HepG2 (cell line): Measurements from ENCODE around the gene C3orf18. TPM values are rescaled to one million over a fixed set of nuclear protein-coding genes. Genes with fewer than 3 reads are reported as not detected.
A peak's percentile ranks its signal among the peaks of the same experiment; 100 is the strongest.

Experiments
- AKAP8 ChIP-seq: sonication (generic); formaldehyde crosslinking; IDR thresholded peaks from 2 replicates; pipeline ENCODE4 v1.5.1; 2020; ENCODE audit warnings: mild to moderate bottlenecking, missing genetic modification reagents
- ASH2L ChIP-seq: fragments of 300-600, 200-600 bp; sonication (generic); IDR thresholded peaks from 2 replicates; pipeline ENCODE4 v1.7.0; 2017; ENCODE audit warnings: low read depth, mild to moderate bottlenecking, moderate library complexity, mixed read lengths, low read length; ENCODE audit not compliant: insufficient read length
- DR1 ChIP-seq: sonication (generic); formaldehyde crosslinking; IDR thresholded peaks from 2 replicates; pipeline ENCODE4 v1.8.0; 2021; ENCODE audit warnings: mild to moderate bottlenecking, missing genetic modification reagents, inconsistent platforms
- GPN1 ChIP-seq: sonication (generic); formaldehyde crosslinking; IDR thresholded peaks from 2 replicates; pipeline ENCODE4 v1.5.1; 2020; ENCODE audit warnings: missing genetic modification reagents, borderline replicate concordance
- KAT7 ChIP-seq: IDR thresholded peaks from 2 replicates; pipeline ENCODE4 v1.6.1; 2018; ENCODE audit warnings: borderline replicate concordance, missing compliant biosample characterization
- KDM4B ChIP-seq: sonication (generic); formaldehyde crosslinking; IDR thresholded peaks from 2 replicates; pipeline ENCODE4 v1.4.0; 2020; ENCODE audit warnings: missing genetic modification reagents
- MBNL3 ChIP-seq: fragments of 250-450 bp; sonication (Bioruptor Pico); conservative IDR thresholded peaks from 2 replicates; pipeline ENCODE4 v1.8.0; 2022; ENCODE audit warnings: mild to moderate bottlenecking, inconsistent platforms
- MEIS1 ChIP-seq: sonication (generic); formaldehyde crosslinking; IDR thresholded peaks from 2 replicates; pipeline ENCODE4 v1.9.0; 2021; ENCODE audit warnings: mild to moderate bottlenecking, missing genetic modification reagents, moderate library complexity, borderline replicate concordance
- NFATC3 ChIP-seq: sonication (generic); formaldehyde crosslinking; IDR thresholded peaks from 2 replicates; pipeline ENCODE4 v1.5.1; 2020; ENCODE audit warnings: mild to moderate bottlenecking, missing genetic modification reagents
- NR2F6 ChIP-seq, 2 experiments: IDR thresholded peaks; 2 replicates each; pipeline ENCODE4 v1.6.1; 2016; ENCODE audit warnings: antibody characterized with exemption in 1 of 2, mild to moderate bottlenecking in 1 of 2
- NRL ChIP-seq: sonication (generic); formaldehyde crosslinking; IDR thresholded peaks from 2 replicates; pipeline ENCODE4 v1.5.0; 2020; ENCODE audit warnings: missing genetic modification reagents, mild to moderate bottlenecking, moderate library complexity, borderline replicate concordance
- SRSF4 ChIP-seq: fragments of 200-400 bp; formaldehyde crosslinking; IDR thresholded peaks from one replicate; pipeline ENCODE4 v1.6.1; 2018; ENCODE audit warnings: mild to moderate bottlenecking, low read depth, low read length, moderate library complexity; ENCODE audit not compliant: poor library complexity, severe bottlenecking
- ZFP36 ChIP-seq: fragments of 150-350 bp; IDR thresholded peaks from 2 replicates; pipeline ENCODE4 v1.6.1; 2018; ENCODE audit warnings: borderline replicate concordance, low read length, low read depth; ENCODE audit not compliant: partially characterized antibody
- ZNF30 ChIP-seq: sonication (generic); formaldehyde crosslinking; IDR thresholded peaks from 2 replicates; pipeline ENCODE4 v1.5.0; 2020; ENCODE audit warnings: mild to moderate bottlenecking, missing genetic modification reagents
- ZNF451 ChIP-seq: sonication (generic); formaldehyde crosslinking; IDR thresholded peaks from 2 replicates; pipeline ENCODE4 v1.5.0; 2020; ENCODE audit warnings: mild to moderate bottlenecking, missing genetic modification reagents
- ZNF549 ChIP-seq: sonication (generic); formaldehyde crosslinking; IDR thresholded peaks from 2 replicates; pipeline ENCODE4 v1.5.0; 2020; ENCODE audit warnings: missing genetic modification reagents
- ZNF589 ChIP-seq: sonication (generic); formaldehyde crosslinking; conservative IDR thresholded peaks from 2 replicates; pipeline ENCODE4 v1.8.0; 2022; ENCODE audit warnings: mild to moderate bottlenecking, moderate library complexity, missing genetic modification reagents
- ZNF672 ChIP-seq: sonication (generic); formaldehyde crosslinking; IDR thresholded peaks from 2 replicates; pipeline ENCODE4 v1.8.1; 2022; ENCODE audit warnings: missing genetic modification reagents
- ZNF703 ChIP-seq: sonication (generic); formaldehyde crosslinking; IDR thresholded peaks from 2 replicates; pipeline ENCODE4 v1.5.1; 2020; ENCODE audit warnings: missing genetic modification reagents, mild to moderate bottlenecking, moderate library complexity, borderline replicate concordance
- polyA plus RNA-seq, 8 experiments: library from polyadenylated mRNA; depleted of rRNA in 3 of 8; stranded (reverse) in 7 of 8; unstranded in 1 of 8; fragments of >200 nt; fragmentation: Illumina TruSeq in 4 of 8; extraction: Trizol in 4 of 8; gene quantifications; 2 replicates each; pipeline versions ENCODE4 v1.2.1 to v1.2.3, GENCODE V29; 2011 to 2016; ENCODE audit warnings: low read depth in 4 of 8, missing spikeins in 1 of 8, mixed read lengths in 1 of 8; ENCODE audit not compliant: insufficient read depth in 1 of 8
- total RNA-seq, 5 experiments: library from RNA; depleted of rRNA; stranded (reverse); fragments of >200 nt; fragmentation: Illumina TruSeq; extraction: Trizol; gene quantifications; 2 replicates each; pipeline ENCODE4 v1.2.3, GENCODE V29; 2016; ENCODE audit warnings: low read depth in 1 of 5
- TF ChIP-seq, protein P1 (sequence below): sonication (generic); formaldehyde crosslinking; IDR thresholded peaks from 2 replicates; pipeline ENCODE4 v1.5.0; 2020; ENCODE audit warnings: missing genetic modification reagents, mild to moderate bottlenecking, borderline replicate concordance
- TF ChIP-seq, protein P2 (sequence below): sonication (generic); formaldehyde crosslinking; IDR thresholded peaks from 2 replicates; pipeline ENCODE4 v1.5.0; 2020; ENCODE audit warnings: missing genetic modification reagents
- TF ChIP-seq, protein P3 (sequence below): sonication (generic); formaldehyde crosslinking; IDR thresholded peaks from 2 replicates; pipeline ENCODE4 v1.5.0; 2020; ENCODE audit warnings: mild to moderate bottlenecking, missing genetic modification reagents
- TF ChIP-seq, protein P4 (sequence below): sonication (generic); formaldehyde crosslinking; IDR thresholded peaks from 2 replicates; pipeline ENCODE4 v1.4.0; 2020; ENCODE audit warnings: mild to moderate bottlenecking, missing genetic modification reagents, borderline replicate concordance

Gene C3orf18
- total and polyA plus RNA-seq, 2 of the 13 experiments (the other 11 are each of a cell fraction or from before 2014, with no cell fraction given): 1.6 to 4.8 TPM

DNA sequence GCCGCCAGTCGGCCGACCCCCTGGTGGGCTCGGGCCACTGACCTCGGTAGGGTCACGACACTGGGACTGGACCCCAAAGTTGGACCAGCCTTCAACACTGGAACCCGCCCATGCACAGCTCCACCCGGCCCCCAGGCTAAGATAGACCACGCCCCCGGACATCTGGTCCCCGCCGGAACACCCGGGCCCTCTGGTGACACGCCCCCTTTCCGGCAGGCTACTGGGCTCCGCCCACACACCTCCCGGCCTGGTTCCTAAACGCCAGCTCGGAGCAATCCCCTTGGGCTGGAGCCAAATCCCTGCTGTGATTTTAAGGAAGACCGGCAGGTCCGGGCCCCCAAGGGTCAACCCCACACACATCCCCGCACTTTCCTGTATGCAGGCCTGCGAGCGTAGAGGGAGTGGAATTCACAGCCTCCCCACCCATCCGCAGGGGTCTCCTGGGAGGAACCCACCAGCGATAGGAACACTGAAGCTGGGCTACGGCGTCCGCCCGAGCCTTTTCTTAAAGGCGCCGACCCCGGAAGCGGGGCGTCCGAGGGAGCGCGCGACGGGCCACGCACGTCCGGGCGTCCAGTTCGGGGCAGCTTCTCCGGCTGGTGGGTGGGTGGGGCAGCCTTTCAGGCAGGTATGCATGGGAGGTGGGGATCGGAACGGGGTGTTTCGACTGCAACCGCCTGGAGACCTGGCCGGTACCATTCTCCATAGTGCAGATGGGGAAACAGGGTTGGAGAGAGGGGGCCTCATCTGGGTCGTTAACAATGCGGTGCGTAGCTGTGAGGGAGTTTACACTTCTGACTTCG is 1.6 kb upstream of the C3orf18 start, which contains the start of gene HEMK1 (continued):
- TF ChIP-seq ASH2L (peak; percentile 88), ZNF703 (CRISPR knock-in tag) (peak; percentile 75; the same call in 1 of the 2 replicates), ZNF589 (CRISPR knock-in tag) (0 out of 2 replicates have a peak, but pooled peaks have one; percentile 80), NR2F6 (IDR thresholded peaks at IDR 0.05) (no peak; the same call in 1 of the 2 replicates), NR2F6 (CRISPR knock-in tag; IDR thresholded peaks at IDR 0.05) (peak; percentile 57), ZNF30 (CRISPR knock-in tag) (no peak), ZNF672 (CRISPR knock-in tag) (no peak), ZNF451 (peak; percentile 9; the same call in 1 of the 2 replicates), MEIS1 (CRISPR knock-in tag) (peak; percentile 76; the same call in 1 of the 2 replicates), NRL (peak; percentile 74; the same call in 1 of the 2 replicates), KAT7 (CRISPR knock-in tag) (no peak), SRSF4 (no peak), ZNF549 (CRISPR knock-in tag) (no peak), MBNL3 (no peak), AKAP8 (CRISPR knock-in tag) (0 out of 2 replicates have a peak, but pooled peaks have one; percentile 34), KDM4B (CRISPR knock-in tag) (no peak; the same call in 1 of the 2 replicates), ZFP36 (no peak), GPN1 (CRISPR knock-in tag) (no peak), DR1 (CRISPR knock-in tag) (peak; percentile 67; the same call in 1 of the 2 replicates), NFATC3 (CRISPR knock-in tag) (no peak)
- TF ChIP-seq, protein P1, sequence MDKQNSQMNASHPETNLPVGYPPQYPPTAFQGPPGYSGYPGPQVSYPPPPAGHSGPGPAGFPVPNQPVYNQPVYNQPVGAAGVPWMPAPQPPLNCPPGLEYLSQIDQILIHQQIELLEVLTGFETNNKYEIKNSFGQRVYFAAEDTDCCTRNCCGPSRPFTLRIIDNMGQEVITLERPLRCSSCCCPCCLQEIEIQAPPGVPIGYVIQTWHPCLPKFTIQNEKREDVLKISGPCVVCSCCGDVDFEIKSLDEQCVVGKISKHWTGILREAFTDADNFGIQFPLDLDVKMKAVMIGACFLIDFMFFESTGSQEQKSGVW (CRISPR knock-in tag): no peak
- TF ChIP-seq, protein P2, sequence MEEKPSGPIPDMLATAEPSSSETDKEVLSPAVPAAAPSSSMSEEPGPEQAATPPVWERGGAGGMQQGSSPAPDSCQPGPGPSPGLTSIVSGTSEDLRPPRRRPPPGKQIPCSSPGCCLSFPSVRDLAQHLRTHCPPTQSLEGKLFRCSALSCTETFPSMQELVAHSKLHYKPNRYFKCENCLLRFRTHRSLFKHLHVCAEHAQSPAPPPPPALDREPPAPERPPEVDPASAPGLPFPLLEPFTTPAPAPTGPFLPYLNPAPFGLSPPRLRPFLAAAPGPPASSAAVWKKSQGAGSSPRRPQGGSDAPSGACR: peak; percentile 88
- TF ChIP-seq, protein P3, sequence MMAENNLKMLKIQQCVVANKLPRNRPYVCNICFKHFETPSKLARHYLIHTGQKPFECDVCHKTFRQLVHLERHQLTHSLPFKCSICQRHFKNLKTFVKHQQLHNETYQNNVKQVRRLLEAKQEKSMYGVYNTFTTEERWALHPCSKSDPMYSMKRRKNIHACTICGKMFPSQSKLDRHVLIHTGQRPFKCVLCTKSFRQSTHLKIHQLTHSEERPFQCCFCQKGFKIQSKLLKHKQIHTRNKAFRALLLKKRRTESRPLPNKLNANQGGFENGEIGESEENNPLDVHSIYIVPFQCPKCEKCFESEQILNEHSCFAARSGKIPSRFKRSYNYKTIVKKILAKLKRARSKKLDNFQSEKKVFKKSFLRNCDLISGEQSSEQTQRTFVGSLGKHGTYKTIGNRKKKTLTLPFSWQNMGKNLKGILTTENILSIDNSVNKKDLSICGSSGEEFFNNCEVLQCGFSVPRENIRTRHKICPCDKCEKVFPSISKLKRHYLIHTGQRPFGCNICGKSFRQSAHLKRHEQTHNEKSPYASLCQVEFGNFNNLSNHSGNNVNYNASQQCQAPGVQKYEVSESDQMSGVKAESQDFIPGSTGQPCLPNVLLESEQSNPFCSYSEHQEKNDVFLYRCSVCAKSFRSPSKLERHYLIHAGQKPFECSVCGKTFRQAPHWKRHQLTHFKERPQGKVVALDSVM (CRISPR knock-in tag): peak; percentile 57; the same call in 1 of the 2 replicates
- TF ChIP-seq, protein P4, sequence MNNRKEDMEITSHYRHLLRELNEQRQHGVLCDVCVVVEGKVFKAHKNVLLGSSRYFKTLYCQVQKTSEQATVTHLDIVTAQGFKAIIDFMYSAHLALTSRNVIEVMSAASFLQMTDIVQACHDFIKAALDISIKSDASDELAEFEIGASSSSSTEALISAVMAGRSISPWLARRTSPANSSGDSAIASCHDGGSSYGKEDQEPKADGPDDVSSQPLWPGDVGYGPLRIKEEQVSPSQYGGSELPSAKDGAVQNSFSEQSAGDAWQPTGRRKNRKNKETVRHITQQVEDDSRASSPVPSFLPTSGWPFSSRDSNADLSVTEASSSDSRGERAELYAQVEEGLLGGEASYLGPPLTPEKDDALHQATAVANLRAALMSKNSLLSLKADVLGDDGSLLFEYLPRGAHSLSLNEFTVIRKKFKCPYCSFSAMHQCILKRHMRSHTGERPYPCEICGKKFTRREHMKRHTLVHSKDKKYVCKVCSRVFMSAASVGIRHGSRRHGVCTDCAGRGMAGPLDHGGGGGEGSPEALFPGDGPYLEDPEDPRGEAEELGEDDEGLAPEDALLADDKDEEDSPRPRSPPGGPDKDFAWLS (CRISPR knock-in tag): 0 out of 2 replicates have a peak, but pooled peaks have one; percentile 72
